ENCODE measurements around the gene HCFC1R1.
"Not testable (repeated sequence)": the region's sequence is repeated elsewhere in the genome, so short reads cannot be mapped to it uniquely, and the experiment has no call there.

The HCFC1R1 gene, protein sequence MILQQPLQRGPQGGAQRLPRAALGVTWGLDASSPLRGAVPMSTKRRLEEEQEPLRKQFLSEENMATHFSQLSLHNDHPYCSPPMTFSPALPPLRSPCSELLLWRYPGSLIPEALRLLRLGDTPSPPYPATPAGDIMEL

DNA sequence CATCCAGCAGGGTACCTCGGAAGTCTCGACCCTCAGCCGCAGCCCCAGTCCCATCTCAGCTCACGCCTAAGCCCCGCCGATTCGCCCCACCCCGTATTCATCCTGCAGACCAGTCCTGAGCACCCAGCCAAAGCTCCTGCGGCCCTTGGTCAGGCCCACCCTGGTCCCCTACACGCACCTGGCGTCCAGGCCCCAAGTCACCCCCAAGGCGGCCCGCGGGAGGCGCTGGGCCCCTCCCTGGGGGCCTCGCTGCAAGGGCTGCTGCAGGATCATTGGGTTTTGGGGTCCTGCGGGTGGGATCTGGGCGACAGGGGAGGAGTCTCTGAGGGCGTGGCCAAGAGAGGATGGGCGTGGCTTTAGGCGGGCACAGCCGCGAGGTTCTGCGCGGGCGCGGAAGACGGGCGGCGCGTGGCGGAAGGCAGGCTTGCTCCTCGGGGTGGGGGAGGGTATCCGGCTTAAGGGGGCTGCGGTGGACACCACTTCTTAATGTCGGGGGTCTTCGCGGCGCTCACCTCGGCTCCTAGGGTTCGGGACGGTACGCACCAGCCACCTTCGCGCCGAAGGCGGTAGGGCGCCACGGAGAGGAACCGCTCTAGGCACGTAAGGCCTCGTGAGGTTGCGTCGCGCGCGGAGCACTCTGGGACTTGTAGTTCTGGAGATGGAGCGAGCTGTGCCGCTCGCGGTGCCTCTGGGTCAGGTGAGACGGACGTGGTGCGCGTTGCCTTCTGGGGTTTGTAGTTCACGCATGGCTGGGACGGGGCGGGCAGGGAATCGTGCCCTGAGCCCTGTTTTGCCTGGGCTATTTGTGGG lies at the start of gene HCFC1R1, which contains the start of gene THOC6:
HCFC1R1 (minus strand) TSS at position 274 of the 810 bp plus-strand sequence; CDS start at position 273, 1 bp downstream.
THOC6 (plus strand) TSS at position 367 of the 810 bp plus-strand sequence; CDS start at position 659, 292 bp downstream.
- peak within 1 kb of the TSS; percentile 98 for H3K9ac ChIP-seq (ENCODE audit: low read length)
- peak within 1 kb of the TSS; percentile 99 for H3K27ac ChIP-seq (ENCODE audit: low read depth, low read length)
- peaks cover 30% of the 10 kb centered on the region for H3K4me1 ChIP-seq (ENCODE audit: control insufficient read depth, insufficient read depth, low read length)

DNA sequence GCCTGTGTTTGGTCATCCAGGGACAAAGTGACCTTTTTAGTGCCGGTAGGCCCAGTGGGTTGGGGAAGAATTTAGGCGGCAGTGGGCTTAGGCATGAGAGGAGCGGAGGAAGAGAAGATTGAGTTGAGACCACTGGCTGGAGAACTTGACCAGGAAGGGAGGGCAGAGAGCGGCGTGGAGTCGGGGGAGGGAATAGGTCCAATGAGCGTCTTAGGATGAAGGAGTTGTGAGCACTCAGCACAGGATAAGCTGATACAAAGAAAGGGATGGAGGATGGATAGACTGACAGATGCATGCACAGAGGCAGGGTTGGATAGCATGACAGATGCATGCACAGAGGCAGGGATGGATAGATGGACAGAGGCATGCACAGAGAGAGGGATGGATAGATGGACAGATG lies 49.7 kb upstream of the HCFC1R1 start:
- H3K9me3 ChIP-seq (ENCODE audit: control insufficient read depth, insufficient read depth, low read depth, low read length), result no peaks in the 10 kb centered on the region
- no peak overlapping the region for H3K9ac ChIP-seq (ENCODE audit: low read length)
- peaks cover 12% of the 10 kb centered on the region for H3K4me1 ChIP-seq (ENCODE audit: control insufficient read depth, insufficient read depth, low read length)
- H3K36me3 ChIP-seq (ENCODE audit: control insufficient read depth, insufficient read depth, low read length), result no peaks in the 10 kb centered on the region
- H3K4me3 ChIP-seq (ENCODE audit: low read depth, low read length), result no peak overlapping the region
- H3K27ac ChIP-seq (ENCODE audit: low read depth, low read length), result no peak overlapping the region
- peaks cover 5% of the 10 kb centered on the region; the same call in 1 of the 2 replicates for H3K27me3 ChIP-seq (ENCODE audit: control insufficient read depth, insufficient read depth, low read length)

More for the DNA sequence above, at the start of gene HCFC1R1, which contains the start of gene THOC6:
- no peaks in the 10 kb centered on the region for H3K9me3 ChIP-seq (ENCODE audit: control insufficient read depth, insufficient read depth, low read depth, low read length)
- H3K4me3 ChIP-seq (ENCODE audit: low read depth, low read length), result peak within 1 kb of the TSS; percentile 94
- H3K36me3 ChIP-seq (ENCODE audit: control insufficient read depth, insufficient read depth, low read length), result peaks cover 36% of the 10 kb centered on the region
- peaks cover 5% of the 10 kb centered on the region; the same call in 1 of the 2 replicates for H3K27me3 ChIP-seq (ENCODE audit: control insufficient read depth, insufficient read depth, low read length)

DNA sequence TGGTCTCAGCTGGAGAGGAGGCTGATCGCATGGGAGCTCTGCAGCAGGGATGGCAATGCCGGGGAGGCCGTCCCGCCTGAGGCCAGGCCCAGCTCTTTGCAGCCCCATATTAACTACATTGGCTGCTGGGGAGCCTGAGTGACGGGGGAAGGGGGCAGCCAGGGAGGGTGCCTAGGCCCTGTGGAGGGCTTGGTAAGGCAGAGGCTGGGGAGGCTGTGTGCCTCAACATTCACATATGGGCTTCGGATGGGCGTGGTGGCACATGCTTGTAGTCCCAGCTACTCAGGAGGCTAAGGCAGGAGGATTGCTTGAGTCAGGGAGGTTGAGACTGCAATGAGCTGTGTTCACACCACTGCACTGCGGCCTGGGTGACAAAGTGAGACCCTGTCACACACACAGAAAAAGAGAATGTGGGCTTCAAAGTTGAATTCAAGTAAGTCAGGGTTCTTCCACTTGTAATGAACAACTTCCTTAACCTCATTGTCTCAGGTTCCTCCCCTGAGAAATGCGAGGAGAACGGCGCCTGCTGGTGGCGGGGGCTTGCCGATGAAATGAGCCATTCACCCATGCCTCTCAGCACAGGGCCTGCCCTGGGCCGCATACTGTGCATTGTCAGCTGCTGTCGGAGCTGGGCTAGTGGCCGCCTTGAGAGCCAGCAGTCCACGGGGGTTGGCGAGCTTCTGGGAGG lies 49.0 kb upstream of the HCFC1R1 start:
- H3K4me1 ChIP-seq (ENCODE audit: control insufficient read depth, insufficient read depth, low read length), result peaks cover 10% of the 10 kb centered on the region; the same call in 1 of the 2 replicates
- H3K9ac ChIP-seq (ENCODE audit: low read length); H3K36me3 ChIP-seq (ENCODE audit: control insufficient read depth, insufficient read depth, low read length); H3K4me3 ChIP-seq (ENCODE audit: low read depth, low read length); H3K9me3 ChIP-seq (ENCODE audit: control insufficient read depth, insufficient read depth, low read depth, low read length); H3K27me3 ChIP-seq (ENCODE audit: control insufficient read depth, insufficient read depth, low read length); H3K27ac ChIP-seq (ENCODE audit: low read depth, low read length): not testable (repeated sequence)

DNA sequence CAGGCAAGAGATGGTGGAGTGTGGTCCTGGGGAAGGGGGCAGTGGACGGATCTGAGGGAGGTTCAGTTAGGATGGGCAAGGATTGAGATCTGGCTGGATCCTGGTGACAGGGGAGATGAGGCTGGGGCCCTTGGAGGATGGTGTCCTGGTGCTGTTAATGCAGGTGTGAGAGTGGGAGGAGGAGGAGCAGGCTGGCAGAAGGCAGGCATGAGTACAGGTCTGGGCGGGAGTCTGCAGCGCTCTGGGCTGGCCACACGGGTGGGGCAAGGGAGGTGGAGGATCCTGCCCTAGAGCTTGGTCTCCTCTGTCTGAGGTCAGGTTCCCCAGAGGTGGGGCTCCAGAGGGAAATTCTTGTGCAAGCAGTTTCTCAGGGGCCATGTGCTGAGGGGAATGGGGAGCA lies 48.4 kb upstream of the HCFC1R1 start:
- H3K9me3 ChIP-seq (ENCODE audit: control insufficient read depth, insufficient read depth, low read depth, low read length); H3K27me3 ChIP-seq (ENCODE audit: control insufficient read depth, insufficient read depth, low read length); H3K9ac ChIP-seq (ENCODE audit: low read length); H3K36me3 ChIP-seq (ENCODE audit: control insufficient read depth, insufficient read depth, low read length); H3K4me3 ChIP-seq (ENCODE audit: low read depth, low read length); H3K27ac ChIP-seq (ENCODE audit: low read depth, low read length): not testable (repeated sequence)
- H3K4me1 ChIP-seq (ENCODE audit: control insufficient read depth, insufficient read depth, low read length), result peaks cover 10% of the 10 kb centered on the region; the same call in 1 of the 2 replicates

DNA sequence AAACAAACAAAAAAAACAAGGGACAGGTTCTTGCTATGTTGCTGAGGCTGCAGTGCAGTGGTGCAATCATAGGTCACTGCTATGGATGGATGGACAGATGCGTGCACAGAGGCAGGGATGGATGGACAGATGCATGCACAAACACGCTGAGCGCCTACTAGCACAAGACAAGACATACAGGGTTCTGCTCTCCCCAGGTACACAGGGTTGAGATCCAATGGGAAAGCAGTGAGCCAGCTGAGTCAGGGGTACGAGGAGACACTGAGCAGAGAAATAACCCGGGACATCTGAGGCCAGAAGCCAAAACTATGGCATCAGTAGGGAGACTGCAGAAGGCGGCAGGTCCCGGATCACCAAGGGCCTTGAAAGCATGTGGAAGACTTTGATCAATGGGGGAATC lies 47.9 kb upstream of the HCFC1R1 start:
- Histone ChIP-seq H3K9me3 (ENCODE audit: control insufficient read depth, insufficient read depth, low read depth, low read length) (no peaks in the 10 kb centered on the region), H3K9ac (ENCODE audit: low read length) (no peak overlapping the region), H3K27ac (ENCODE audit: low read depth, low read length) (no peak overlapping the region), H3K4me1 (ENCODE audit: control insufficient read depth, insufficient read depth, low read length) (peaks cover 10% of the 10 kb centered on the region; the same call in 1 of the 2 replicates), H3K36me3 (ENCODE audit: control insufficient read depth, insufficient read depth, low read length) (no peaks in the 10 kb centered on the region), H3K27me3 (ENCODE audit: control insufficient read depth, insufficient read depth, low read length) (peaks cover 5% of the 10 kb centered on the region; the same call in 1 of the 2 replicates), H3K4me3 (ENCODE audit: low read depth, low read length) (no peak overlapping the region)

DNA sequence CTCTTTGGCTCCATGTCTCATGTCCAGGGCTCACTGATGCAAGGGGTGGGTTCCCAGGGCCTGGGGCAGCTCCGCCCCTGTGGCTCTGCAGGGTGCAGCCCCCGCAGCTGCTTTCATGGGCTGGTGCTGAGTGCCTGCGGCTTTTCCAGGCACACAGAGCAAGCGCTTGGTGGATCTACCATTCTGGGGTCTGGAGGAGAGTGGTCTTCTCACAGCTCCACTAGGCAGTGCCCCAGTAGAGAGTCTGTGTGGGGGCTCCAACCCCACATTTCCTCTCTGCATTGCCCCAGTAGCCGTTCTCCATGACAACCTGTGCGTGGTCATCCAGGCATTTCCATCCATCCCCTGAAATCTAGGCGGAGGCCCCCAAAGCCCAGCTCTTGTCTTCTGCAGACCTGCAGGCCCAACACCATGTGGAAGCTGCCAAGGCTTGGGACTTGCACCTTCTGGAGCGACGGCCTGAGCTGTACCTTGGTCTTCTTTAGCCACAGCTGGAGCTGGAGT lies 46.9 kb upstream of the HCFC1R1 start:
- Histone ChIP-seq H3K4me1 (ENCODE audit: control insufficient read depth, insufficient read depth, low read length) (peaks cover 16% of the 10 kb centered on the region; the same call in 1 of the 2 replicates), H3K9ac (ENCODE audit: low read length) (no peak overlapping the region), H3K36me3 (ENCODE audit: control insufficient read depth, insufficient read depth, low read length) (no peaks in the 10 kb centered on the region), H3K27me3 (ENCODE audit: control insufficient read depth, insufficient read depth, low read length) (peaks cover 5% of the 10 kb centered on the region; the same call in 1 of the 2 replicates), H3K9me3 (ENCODE audit: control insufficient read depth, insufficient read depth, low read depth, low read length) (no peaks in the 10 kb centered on the region), H3K4me3 (ENCODE audit: low read depth, low read length) (no peak overlapping the region), H3K27ac (ENCODE audit: low read depth, low read length) (no peak overlapping the region)

DNA sequence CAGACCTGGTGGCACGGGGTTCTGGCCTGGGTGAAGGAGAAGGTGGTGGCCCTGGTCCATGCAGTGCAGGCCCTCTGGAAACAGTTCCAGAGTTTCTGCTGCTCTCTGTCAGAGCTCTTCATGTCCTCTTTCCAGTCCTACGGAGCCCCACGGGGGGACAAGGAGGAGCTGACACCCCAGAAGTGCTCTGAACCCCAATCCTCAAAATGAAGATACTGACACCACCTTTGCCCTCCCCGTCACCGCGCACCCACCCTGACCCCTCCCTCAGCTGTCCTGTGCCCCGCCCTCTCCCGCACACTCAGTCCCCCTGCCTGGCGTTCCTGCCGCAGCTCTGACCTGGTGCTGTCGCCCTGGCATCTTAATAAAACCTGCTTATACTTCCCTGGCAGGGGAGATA lies 45.4 kb upstream of the HCFC1R1 start:
- not testable (repeated sequence) for H3K27ac ChIP-seq (ENCODE audit: low read depth, low read length); H3K9me3 ChIP-seq (ENCODE audit: control insufficient read depth, insufficient read depth, low read depth, low read length); H3K4me3 ChIP-seq (ENCODE audit: low read depth, low read length); H3K36me3 ChIP-seq (ENCODE audit: control insufficient read depth, insufficient read depth, low read length); H3K27me3 ChIP-seq (ENCODE audit: control insufficient read depth, insufficient read depth, low read length); H3K9ac ChIP-seq (ENCODE audit: low read length)
- peaks cover 30% of the 10 kb centered on the region for H3K4me1 ChIP-seq (ENCODE audit: control insufficient read depth, insufficient read depth, low read length)

DNA sequence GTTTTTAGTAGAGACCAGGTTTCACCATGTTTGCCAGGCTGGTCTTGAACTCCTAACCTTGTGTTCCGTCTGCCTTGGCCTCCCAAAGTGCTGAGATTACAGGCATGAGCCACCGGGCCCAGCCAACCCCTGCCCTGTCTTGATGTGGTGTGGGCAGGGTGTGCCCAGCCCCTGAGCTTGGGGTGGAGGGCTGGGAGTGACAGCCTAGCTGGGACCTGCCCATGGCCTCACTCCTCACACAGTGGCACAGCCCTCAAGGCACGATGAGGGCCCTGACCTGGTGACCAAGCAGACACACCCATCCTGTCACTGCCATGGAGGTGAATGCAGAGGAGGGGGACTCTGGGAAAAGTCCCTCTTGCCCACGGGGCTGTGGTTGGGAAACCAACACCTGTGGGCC lies 44.7 kb upstream of the HCFC1R1 start:
- Histone ChIP-seq H3K36me3 (ENCODE audit: control insufficient read depth, insufficient read depth, low read length) (no peaks in the 10 kb centered on the region), H3K9ac (ENCODE audit: low read length) (no peak overlapping the region), H3K27me3 (ENCODE audit: control insufficient read depth, insufficient read depth, low read length) (no peaks in the 10 kb centered on the region), H3K4me1 (ENCODE audit: control insufficient read depth, insufficient read depth, low read length) (peaks cover 34% of the 10 kb centered on the region), H3K4me3 (ENCODE audit: low read depth, low read length) (no peak overlapping the region), H3K9me3 (ENCODE audit: control insufficient read depth, insufficient read depth, low read depth, low read length) (no peaks in the 10 kb centered on the region), H3K27ac (ENCODE audit: low read depth, low read length) (no peak overlapping the region)

DNA sequence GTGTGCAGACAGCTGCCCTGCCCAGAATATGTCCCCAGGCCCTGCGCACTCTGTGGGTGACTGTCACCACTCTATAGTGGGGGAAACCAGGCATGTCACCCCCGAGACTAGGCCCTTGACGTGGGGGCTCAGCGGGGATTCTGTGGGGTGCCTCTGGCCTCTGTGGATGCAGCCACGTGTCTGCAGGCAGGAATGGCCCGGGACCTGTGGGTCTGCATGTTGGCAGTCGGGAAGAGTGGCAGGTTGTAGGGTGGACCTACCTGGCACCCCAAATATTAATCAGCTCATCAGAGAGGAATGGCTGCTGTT lies 42.7 kb upstream of the HCFC1R1 start:
- H3K4me3 ChIP-seq (ENCODE audit: low read depth, low read length), result peak overlapping the region; percentile 6; the same call in 1 of the 2 replicates
- H3K36me3 ChIP-seq (ENCODE audit: control insufficient read depth, insufficient read depth, low read length), result no peaks in the 10 kb centered on the region
- peaks cover 31% of the 10 kb centered on the region for H3K4me1 ChIP-seq (ENCODE audit: control insufficient read depth, insufficient read depth, low read length)
- H3K9me3 ChIP-seq (ENCODE audit: control insufficient read depth, insufficient read depth, low read depth, low read length), result no peaks in the 10 kb centered on the region
- no peaks in the 10 kb centered on the region for H3K27me3 ChIP-seq (ENCODE audit: control insufficient read depth, insufficient read depth, low read length)
- H3K9ac ChIP-seq (ENCODE audit: low read length), result peak overlapping the region; percentile 23
- no peak overlapping the region for H3K27ac ChIP-seq (ENCODE audit: low read depth, low read length)

DNA sequence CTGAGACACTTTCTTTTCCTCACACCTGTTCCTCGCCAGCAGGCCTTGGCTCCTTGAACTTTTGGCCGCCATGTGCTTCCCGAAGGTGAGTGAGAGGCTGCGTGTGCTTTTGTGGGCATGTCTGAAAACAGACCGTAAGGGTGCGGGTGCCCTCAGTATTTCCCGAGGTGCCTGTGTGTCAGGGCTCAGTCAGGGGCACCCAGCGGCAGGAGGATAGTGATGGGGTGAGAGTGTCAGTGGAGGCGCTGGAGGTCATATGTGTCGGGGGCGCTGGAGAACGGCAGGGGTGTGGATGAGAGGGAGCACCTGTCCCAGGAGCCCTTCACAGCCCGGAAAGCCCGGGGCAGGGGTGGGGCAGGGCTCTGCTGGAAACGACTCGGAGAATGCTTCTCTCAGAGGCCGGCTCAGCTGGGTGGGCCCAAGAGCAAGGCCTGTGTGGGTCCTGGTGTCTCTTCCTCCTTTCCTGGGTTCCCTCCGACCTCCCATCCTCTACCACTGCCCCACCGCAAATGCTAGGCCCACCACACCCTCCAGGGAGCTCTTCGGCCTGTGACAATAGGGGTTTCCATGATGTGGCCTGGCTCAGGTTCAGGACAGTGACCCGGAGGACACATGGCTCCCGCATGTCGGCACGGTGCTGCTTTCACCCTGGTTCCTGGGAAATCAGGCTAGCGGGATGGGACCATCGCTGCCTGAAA lies 42.1 kb upstream of the HCFC1R1 start:
- no peaks in the 10 kb centered on the region for H3K9me3 ChIP-seq (ENCODE audit: control insufficient read depth, insufficient read depth, low read depth, low read length)
- peak overlapping the region; percentile 6; the same call in 1 of the 2 replicates for H3K4me3 ChIP-seq (ENCODE audit: low read depth, low read length)
- H3K27me3 ChIP-seq (ENCODE audit: control insufficient read depth, insufficient read depth, low read length), result no peaks in the 10 kb centered on the region
- H3K9ac ChIP-seq (ENCODE audit: low read length), result peak overlapping the region; percentile 56
- H3K36me3 ChIP-seq (ENCODE audit: control insufficient read depth, insufficient read depth, low read length), result no peaks in the 10 kb centered on the region
- peaks cover 31% of the 10 kb centered on the region for H3K4me1 ChIP-seq (ENCODE audit: control insufficient read depth, insufficient read depth, low read length)
- no peak overlapping the region; the same call in 1 of the 2 replicates for H3K27ac ChIP-seq (ENCODE audit: low read depth, low read length)

Data from HUES6 (cell line).